ENCODE results near the gene TSPAN7. TPM values are rescaled to one million over a fixed set of nuclear protein-coding genes. Genes with fewer than 3 reads are reported as not detected.

The TSPAN7 gene
- total and polyA plus RNA-seq, 9 of the 15 experiments (the other 6 are each of a cell fraction or from before 2014, with no cell fraction given), result 0.07 to 0.29 (median 0.12) TPM; not detected in 1

- 0% methylated on average over 3 of the region's 3 CpGs for WGBS (ENCODE audit: insufficient coverage, low coverage, missing lambda C conversion rate)
- no peak overlapping the region for H3K27ac ChIP-seq (ENCODE audit: extremely low read depth, low read depth, low read length)
- BruUV-seq (replicated peaks), result no TSS peak
- H3K9me3 ChIP-seq (replicated peaks; ENCODE audit: control insufficient read depth, insufficient read depth, low read depth, low read length), result no peaks in the 10 kb centered on the region
- H3K36me3 ChIP-seq (ENCODE audit: control insufficient read depth, insufficient read depth, low read length), result no peaks in the 10 kb centered on the region
- H3K4me2 ChIP-seq (ENCODE audit: insufficient read depth, low read length), result no peak overlapping the region
- ChIA-PET POLR2A (no interaction called here), CTCF (ENCODE audit: low intra/inter-chr PET ratio) (no interaction called here)
- no peaks in the 10 kb centered on the region for H3K9me1 ChIP-seq (ENCODE audit: control insufficient read depth, insufficient read depth, low read length)
- FAIRE-seq (no peak), ATAC-seq (no peak), DNase-seq (ENCODE audit: extremely low read depth in 1 of 4, low spot score in 3 of 4) (no peak)
- H3K27me3 ChIP-seq (ENCODE audit: control insufficient read depth in 2 of 2, insufficient read depth in 2 of 2, low read length in 2 of 2), result no peaks in the 10 kb centered on the region
- H3K4me1 ChIP-seq (replicated peaks in 1 of 2; ENCODE audit: control insufficient read depth in 2 of 2, insufficient read depth in 2 of 2, low read length in 2 of 2), result no peaks in the 10 kb centered on the region
- in situ Hi-C loops (cut with MboI) (no loop called here), intact Hi-C loops (cut with micrococcal nuclease) (no loop called here)
- no peak overlapping the region for H2AFZ ChIP-seq (ENCODE audit: low read depth, low read length)
- H3K9ac ChIP-seq (ENCODE audit: insufficient read depth in 1 of 2, low read depth in 2 of 2, low read length in 2 of 2), result no peak overlapping the region
- H3K4me3 ChIP-seq, result no peak overlapping the region
- no peaks in the 10 kb centered on the region for H3K79me2 ChIP-seq (ENCODE audit: control insufficient read depth, insufficient read depth, low read length)
- TF ChIP-seq CCAR2 (IDR thresholded peaks at IDR 0.05; ENCODE audit: low read depth, low read length), result no peak
- TF ChIP-seq PTTG1 (tag; IDR thresholded peaks at IDR 0.05; ENCODE audit: low read depth), result no peak
- TF ChIP-seq BHLHE40 (IDR thresholded peaks at IDR 0.05; ENCODE audit: low read length), result no peak
- TF ChIP-seq RBM25 (IDR thresholded peaks at IDR 0.05; ENCODE audit: low read depth, low read length, severe bottlenecking), result no peak
- no peak for TF ChIP-seq CHCHD3 (CRISPR knock-in tag; IDR thresholded peaks at IDR 0.05)
- TF ChIP-seq ETS1 (conservative IDR thresholded peaks at IDR 0.05; ENCODE audit: control insufficient read depth, low read depth, low read length), result no peak
- TF ChIP-seq BRD9 (IDR thresholded peaks at IDR 0.05; ENCODE audit: low read depth, partially characterized antibody), result no peak
- no peak for TF ChIP-seq ZNF583 (CRISPR knock-in tag; IDR thresholded peaks at IDR 0.05)
- TF ChIP-seq ELK3 (CRISPR knock-in tag; IDR thresholded peaks at IDR 0.05), result no peak
- no peaks in the 10 kb centered on the region for H4K20me1 ChIP-seq (replicated peaks; ENCODE audit: control insufficient read depth, insufficient read depth, low read length)
Observed at GRCh38 chrX:38548508-38548907, 12.8 kb upstream of the TSPAN7 start.
